Epithelial cell of esophagus (primary cell): ENCODE data around the gene DYRK2.

Source experiments
- DNase-seq: peaks from one replicate; pipeline ENCODE4 v3.0.0; 2010; ENCODE audit warnings: low read depth
- H3K4me3 ChIP-seq: 2 replicates; pipeline ENCODE4 v1.5.1; 2011; ENCODE audit warnings: mild to moderate bottlenecking, low read length, control low read depth
- TF ChIP-seq, protein P1 (sequence below): IDR thresholded peaks from 2 replicates; pipeline ENCODE4 v1.5.1; 2011; ENCODE audit warnings: low read depth, mild to moderate bottlenecking, low read length, control low read depth, inconsistent platforms; ENCODE audit not compliant: insufficient read depth; ENCODE audit errors: missing control alignments

Gene DYRK2

DNA sequence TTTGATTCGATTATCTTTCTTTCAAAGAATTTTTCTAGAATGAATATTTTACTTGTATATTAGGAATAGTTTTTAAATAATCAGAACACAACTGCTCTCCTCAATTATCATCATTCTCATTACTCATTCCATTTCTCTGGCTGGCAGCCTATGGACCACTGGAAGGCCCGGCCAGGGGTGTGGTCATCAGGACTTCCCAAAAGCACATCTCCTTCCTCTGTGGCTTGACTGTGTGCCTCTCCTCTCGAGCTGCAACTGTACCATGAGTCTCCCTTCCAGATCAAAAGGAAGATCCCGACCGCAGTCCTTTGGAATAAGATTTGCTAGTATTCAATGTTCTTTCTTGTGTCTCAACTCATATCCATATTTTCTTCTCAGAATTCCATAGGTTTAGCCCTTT, 42.7 kb downstream of the DYRK2 start:
- TF ChIP-seq, protein P1, sequence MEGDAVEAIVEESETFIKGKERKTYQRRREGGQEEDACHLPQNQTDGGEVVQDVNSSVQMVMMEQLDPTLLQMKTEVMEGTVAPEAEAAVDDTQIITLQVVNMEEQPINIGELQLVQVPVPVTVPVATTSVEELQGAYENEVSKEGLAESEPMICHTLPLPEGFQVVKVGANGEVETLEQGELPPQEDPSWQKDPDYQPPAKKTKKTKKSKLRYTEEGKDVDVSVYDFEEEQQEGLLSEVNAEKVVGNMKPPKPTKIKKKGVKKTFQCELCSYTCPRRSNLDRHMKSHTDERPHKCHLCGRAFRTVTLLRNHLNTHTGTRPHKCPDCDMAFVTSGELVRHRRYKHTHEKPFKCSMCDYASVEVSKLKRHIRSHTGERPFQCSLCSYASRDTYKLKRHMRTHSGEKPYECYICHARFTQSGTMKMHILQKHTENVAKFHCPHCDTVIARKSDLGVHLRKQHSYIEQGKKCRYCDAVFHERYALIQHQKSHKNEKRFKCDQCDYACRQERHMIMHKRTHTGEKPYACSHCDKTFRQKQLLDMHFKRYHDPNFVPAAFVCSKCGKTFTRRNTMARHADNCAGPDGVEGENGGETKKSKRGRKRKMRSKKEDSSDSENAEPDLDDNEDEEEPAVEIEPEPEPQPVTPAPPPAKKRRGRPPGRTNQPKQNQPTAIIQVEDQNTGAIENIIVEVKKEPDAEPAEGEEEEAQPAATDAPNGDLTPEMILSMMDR: no peak
- no peak overlapping the region for H3K4me3 ChIP-seq
- DNase-seq: no peak

DNA sequence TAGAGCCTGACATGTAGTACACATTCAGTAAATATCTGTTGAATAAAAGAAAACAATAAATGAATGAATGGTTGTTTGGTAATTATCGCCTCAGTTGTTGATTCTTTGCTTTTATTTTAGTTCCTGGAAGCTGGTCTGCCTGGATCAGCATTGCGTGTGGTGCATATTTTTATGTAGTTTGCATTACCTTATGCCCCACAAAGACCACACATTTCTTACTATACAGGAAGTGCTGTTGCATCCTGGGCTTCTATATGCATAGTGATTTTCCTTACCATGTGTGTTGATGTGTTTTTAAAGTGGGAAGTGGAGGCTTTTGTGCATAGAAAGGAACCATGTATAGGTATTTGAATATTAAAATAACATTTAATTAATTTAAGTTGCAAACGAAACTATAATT, 43.6 kb downstream of the DYRK2 start:
- H3K4me3 ChIP-seq: no peak overlapping the region
- TF ChIP-seq, protein P1: no peak
- no peak for DNase-seq

DNA sequence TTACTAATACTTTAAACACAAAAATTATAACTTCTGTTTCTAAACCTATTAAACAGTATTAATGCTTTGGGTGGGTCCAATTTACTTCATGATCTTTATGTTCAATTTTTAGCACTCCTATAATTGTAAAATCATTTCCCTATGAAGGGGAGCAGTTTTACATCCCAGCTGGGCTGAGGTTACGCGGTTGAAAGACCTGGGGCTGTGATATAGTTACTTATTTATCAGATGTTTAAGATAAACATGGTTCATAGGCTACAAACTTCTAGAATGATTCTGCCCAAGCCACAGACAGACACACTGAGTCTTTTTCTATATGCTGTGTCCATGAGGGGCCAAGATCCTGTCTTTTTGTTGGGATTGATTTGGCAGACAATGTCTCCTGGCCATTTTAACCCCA, 44.4 kb downstream of the DYRK2 start:
- TF ChIP-seq, protein P1: no peak
- H3K4me3 ChIP-seq: no peak overlapping the region

DNA sequence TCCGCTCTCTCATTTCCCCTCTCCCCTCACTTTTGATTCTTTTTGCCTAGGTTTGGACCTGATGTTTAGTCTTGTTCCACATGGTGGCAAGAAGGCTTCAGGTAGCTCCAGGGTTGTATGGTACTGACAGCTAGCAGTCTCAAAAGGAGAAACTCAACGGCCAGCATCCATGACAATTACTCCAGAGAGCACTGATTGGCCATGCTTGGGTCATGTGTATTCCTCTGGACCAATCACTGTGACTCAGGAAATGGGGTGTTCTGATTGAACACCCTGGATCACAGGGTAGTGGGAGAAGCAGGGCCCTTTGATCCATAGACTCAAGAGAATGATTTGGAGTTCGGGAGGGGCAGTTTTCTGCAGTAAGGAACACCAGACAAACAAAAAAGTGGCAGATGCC, 45.3 kb downstream of the DYRK2 start:
- no peak overlapping the region for H3K4me3 ChIP-seq
- no peak for DNase-seq
- TF ChIP-seq, protein P1: no peak

More for the DNA sequence above, 44.4 kb downstream of the DYRK2 start:
- DNase-seq: no peak

DNA sequence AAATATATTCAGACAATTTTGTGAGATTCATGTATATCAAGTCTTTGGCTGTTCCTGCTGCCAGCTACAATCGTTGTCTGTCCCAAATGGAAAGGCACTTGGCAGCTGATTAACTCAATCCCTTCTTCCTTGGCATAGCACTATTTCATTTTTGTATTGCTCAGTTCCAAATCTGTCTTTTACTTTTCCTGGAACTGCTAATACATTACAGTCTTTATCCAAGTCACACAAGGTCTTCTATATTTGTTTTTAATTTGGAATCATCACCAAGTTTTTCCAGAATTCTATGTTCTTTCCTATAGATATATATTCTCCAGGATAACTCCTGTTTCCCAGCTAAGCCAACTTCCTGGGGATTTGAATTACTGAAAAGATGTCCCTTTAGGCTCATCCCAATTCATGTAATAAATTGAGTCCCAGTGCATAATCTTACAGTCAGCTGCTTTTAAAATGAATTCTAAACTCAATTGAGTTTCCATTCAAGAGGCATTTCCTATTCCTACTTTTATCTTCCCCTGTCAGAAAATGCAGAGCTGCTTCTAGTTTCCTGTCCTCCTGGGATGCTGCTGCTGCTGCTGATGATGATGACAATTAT, 45.9 kb downstream of the DYRK2 start:
- DNase-seq: no peak
- H3K4me3 ChIP-seq: no peak overlapping the region
- TF ChIP-seq, protein P1: no peak

DNA sequence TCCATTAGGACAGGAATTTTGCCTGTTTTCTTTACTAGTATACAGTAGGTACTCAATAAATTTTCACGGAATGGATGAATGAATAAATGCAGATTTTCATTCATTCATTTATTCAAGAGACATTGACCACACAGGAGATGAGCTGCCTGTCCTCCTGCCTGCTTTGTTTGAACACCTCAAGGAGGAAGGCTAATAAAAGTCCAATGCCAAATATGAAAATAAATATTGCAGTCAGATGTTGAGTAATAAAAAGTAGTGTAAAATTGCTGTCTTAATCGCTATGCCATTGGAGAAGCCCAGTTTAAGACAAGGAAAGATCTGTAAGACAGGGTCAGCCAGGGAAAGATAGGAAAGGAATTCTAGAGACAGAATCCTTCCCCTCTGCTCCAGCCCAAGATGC, 47.4 kb downstream of the DYRK2 start:
- TF ChIP-seq, protein P1: no peak
- H3K4me3 ChIP-seq: no peak overlapping the region
- DNase-seq: no peak

DNA sequence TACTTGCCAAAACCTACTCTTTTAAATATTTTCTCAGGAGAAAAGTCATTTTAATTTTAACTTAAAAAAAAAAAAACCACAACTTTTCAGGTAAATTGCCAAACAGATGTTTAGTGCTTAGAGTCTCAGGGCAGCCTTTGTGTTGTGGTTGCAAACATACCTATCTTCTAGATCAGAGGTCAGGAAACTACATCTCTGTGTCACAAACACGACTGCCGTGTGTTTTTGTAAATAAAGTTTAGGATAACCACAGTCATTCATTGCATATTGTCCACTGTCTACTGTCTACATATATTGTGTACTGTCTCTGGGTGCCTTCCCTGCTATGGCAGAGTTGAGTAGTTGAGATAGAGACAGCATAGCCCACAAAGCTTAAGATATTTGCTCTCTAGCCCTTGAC, 48.9 kb downstream of the DYRK2 start:
- TF ChIP-seq, protein P1: no peak
- H3K4me3 ChIP-seq: no peak overlapping the region
- peak; percentile 39 for DNase-seq
